PC-9 (cell line): ENCODE measurements around the gene LCP1. TPM values are rescaled to one million over a fixed set of nuclear protein-coding genes. Genes with fewer than 3 reads are reported as not detected.
"Not testable (repeated sequence)": the region's sequence is repeated elsewhere in the genome, so short reads cannot be mapped to it uniquely, and the experiment has no call there.

Experiments
- Bru-seq: library from RNA; stranded (reverse); fragments of 400-500 nt; gene quantifications from one replicate; lab custom pipeline; 2021; lab: Mats Ljungman, UMichigan
- BruChase-seq, 2 experiments: library from RNA; stranded (reverse); fragments of 400-500 nt; gene quantifications; one replicate each; lab custom pipeline; 2021; lab: Mats Ljungman, UMichigan
- BruUV-seq: library from RNA; stranded (reverse); fragments of 400-500 nt; replicated peaks from 2 replicates; lab custom pipeline; 2021; lab: Mats Ljungman, UMichigan
- CTCF ChIA-PET: fragments of 300-600 bp; sonication (Branson Sonifier 250); formaldehyde crosslinking; loops from one replicate; lab custom pipeline; 2022; ENCODE audit warnings: antibody characterized with exemption; lab: Charles Lee
- POLR2A ChIA-PET: fragments of 300-600 bp; sonication (Branson Sonifier 250); formaldehyde crosslinking; loops from one replicate; lab custom pipeline; 2022; ENCODE audit warnings: antibody characterized with exemption; ENCODE audit not compliant: unreplicated experiment; lab: Charles Lee
- DNase-seq, 2 experiments: peaks; one replicate each; pipeline versions ENCODE4 v3.0.0 to v3.0.0-alpha.2; 2015 to 2022; ENCODE audit warnings: mixed read lengths in 1 of 2
- H2AFZ ChIP-seq: fragments of 200-600 bp; sonication (generic); 2 replicates; pipeline ENCODE4 v1.8.1; 2017; ENCODE audit warnings: antibody characterized with exemption
- H3F3A ChIP-seq: fragments of 200-600 bp; sonication (generic); 2 replicates; pipeline ENCODE4 v1.8.1; 2017; ENCODE audit warnings: antibody characterized with exemption, mild to moderate bottlenecking, low read depth; ENCODE audit not compliant: insufficient read depth
- H3K27ac ChIP-seq: fragments of 200-600 bp; sonication (generic); 2 replicates; pipeline ENCODE4 v1.6.1; 2016; ENCODE audit warnings: mixed run types
- H3K27me3 ChIP-seq: fragments of 200-600 bp; sonication (generic); 2 replicates; pipeline ENCODE4 v1.6.1; 2016; ENCODE audit warnings: low read depth, mixed run types; ENCODE audit not compliant: insufficient read depth
- H3K36me3 ChIP-seq: fragments of 200-600 bp; sonication (generic); 2 replicates; pipeline ENCODE4 v1.6.1; 2016; ENCODE audit warnings: low read depth, mixed run types
- H3K4me1 ChIP-seq: fragments of 200-600 bp; sonication (generic); replicated peaks from 2 replicates; pipeline ENCODE4 v1.6.1; 2016; ENCODE audit warnings: mixed run types; ENCODE audit not compliant: insufficient read depth
- H3K4me2 ChIP-seq: fragments of 200-600 bp; sonication (generic); 2 replicates; pipeline ENCODE4 v1.6.1; 2017; ENCODE audit warnings: mixed run types
- H3K4me3 ChIP-seq: fragments of 200-600 bp; sonication (generic); 2 replicates; pipeline ENCODE4 v1.6.1; 2016; ENCODE audit warnings: mixed run types
- H3K79me2 ChIP-seq: fragments of 200-600 bp; sonication (generic); 2 replicates; pipeline ENCODE4 v1.6.1; 2017; ENCODE audit warnings: low read depth, mixed run types
- H3K9me2 ChIP-seq: fragments of 200-600 bp; sonication (generic); 2 replicates; pipeline ENCODE4 v1.8.1; 2017; ENCODE audit warnings: mild to moderate bottlenecking; ENCODE audit not compliant: insufficient read depth
- H3K9me3 ChIP-seq: fragments of 200-600 bp; sonication (generic); 2 replicates; pipeline ENCODE4 v1.8.1; 2016; ENCODE audit warnings: low read depth; ENCODE audit not compliant: insufficient read depth
- H4K20me1 ChIP-seq: fragments of 200-600 bp; sonication (generic); 2 replicates; pipeline ENCODE4 v1.8.1; 2017; ENCODE audit not compliant: insufficient read depth
- CTCF ChIP-seq: fragments of 200-600 bp; sonication (generic); conservative IDR thresholded peaks from 2 replicates; pipeline ENCODE4 v1.6.1; 2017; ENCODE audit warnings: mixed run types, antibody characterized with exemption, mild to moderate bottlenecking, moderate library complexity
- EZH2 ChIP-seq: fragments of 200-600 bp; sonication (generic); IDR thresholded peaks from 2 replicates; pipeline ENCODE4 v1.8.0; 2017; ENCODE audit warnings: antibody characterized with exemption, low read depth
- intact Hi-C: fragments of 100-400 bp; cut with micrococcal nuclease; formaldehyde crosslinking; loops from one replicate; pipeline ENCODE4 v1.10.0; 2022; ENCODE audit not compliant: unreplicated experiment
- long read RNA-seq: library from polyadenylated mRNA; stranded (forward); transcript quantifications from one replicate; pipeline ENCODE4 v2.0.0, GENCODE V29; 2022
- total RNA-seq: library from RNA; stranded (reverse); gene quantifications from 2 replicates; pipeline ENCODE4 v1.2.3, GENCODE V29; 2021

Gene LCP1
- total RNA-seq (131 and 197 TPM in 2 replicates), Bru-seq, nascent RNA (percentile 93 among the genes with signal in this experiment), BruChase-seq, experiment 1, labeled RNA remaining after a 2-hour chase (percentile 80 among the genes with signal in this experiment), BruChase-seq, experiment 2, labeled RNA remaining after a 6-hour chase (percentile 95 among the genes with signal in this experiment)
- long read RNA-seq, transcript LCP1-201 (16 exons, 3,787 nt) = major isoform, 351 of 449 reads
- long read RNA-seq, partial matches to known transcripts = 32 of 449 reads
- long read RNA-seq, other reads (novel, unspliced or antisense) = 64 of 449 reads

GRCh38 chr13:46181840-46182490, at the start of gene LCP1:
LCP1 (minus strand) TSS chr13:46182177; CDS start chr13:46159662, 22,515 bp downstream.
- intact Hi-C loops = no loop called here
- peaks cover 47% of the 10 kb centered on the region for H3K79me2 ChIP-seq
- DNase-seq = peak; percentile 62 to 87
- peaks cover 36% of the 10 kb centered on the region for H3K4me1 ChIP-seq
- peaks cover 6% of the 10 kb centered on the region; the same call in 1 of the 2 replicates for H3K36me3 ChIP-seq
- peak within 1 kb of the TSS; percentile 89 for H3K4me2 ChIP-seq
- TSS peak; percentile 53 for BruUV-seq
- H3K27ac ChIP-seq = peak within 1 kb of the TSS; percentile 94
- peak within 1 kb of the TSS; percentile 72 for H3K4me3 ChIP-seq
- H3K9me3 ChIP-seq = no peaks in the 10 kb centered on the region
- H3K9me2 ChIP-seq = no peaks in the 10 kb centered on the region; the same call in 1 of the 2 replicates
- ChIA-PET CTCF (interaction anchor here (0.5 kb wide), 1 partner anchor 917 kb away, joined by 4 read pairs; no protein-coding TSS in a partner anchor), POLR2A (interaction anchor here (0.6 to 1.0 kb wide), 8 partner anchors 8 to 494 kb away, joined by 4 to 34 read pairs (median 14); no protein-coding TSS in a partner anchor)
- no peaks in the 10 kb centered on the region for H3K27me3 ChIP-seq
- H4K20me1 ChIP-seq = peaks cover 10% of the 10 kb centered on the region
- TF ChIP-seq EZH2 = no peak
- TF ChIP-seq CTCF = no peak
- peaks cover 12% of the 10 kb centered on the region for H3F3A ChIP-seq
- peak within 1 kb of the TSS; percentile 82 for H2AFZ ChIP-seq

- H3K4me3 ChIP-seq = no peak overlapping the region
- no peak overlapping the region for H3K4me2 ChIP-seq
- CTCF ChIA-PET = no interaction called here
- no peaks in the 10 kb centered on the region for H3K36me3 ChIP-seq
- H4K20me1 ChIP-seq = no peaks in the 10 kb centered on the region
- no TSS peak for BruUV-seq
- POLR2A ChIA-PET = no interaction called here
- intact Hi-C loops = no loop called here
- no peaks in the 10 kb centered on the region for H3K4me1 ChIP-seq
- no peaks in the 10 kb centered on the region for H3K79me2 ChIP-seq
- no peak overlapping the region for H2AFZ ChIP-seq
- no peaks in the 10 kb centered on the region for H3K9me3 ChIP-seq
- H3F3A ChIP-seq = no peaks in the 10 kb centered on the region
- no peaks in the 10 kb centered on the region for H3K27me3 ChIP-seq
- H3K9me2 ChIP-seq = no peaks in the 10 kb centered on the region
- no peak overlapping the region for H3K27ac ChIP-seq
- TF ChIP-seq CTCF (no peak), EZH2 (no peak)
- DNase-seq = no peak
Observed at GRCh38 chr13:46229251-46229650, 47.3 kb upstream of the LCP1 start.

GRCh38 chr13:46220234-46220633, 38.3 kb upstream of the LCP1 start:
- H3K27ac ChIP-seq, intact Hi-C loops, BruUV-seq, CTCF ChIA-PET, H3F3A ChIP-seq, H3K4me1 ChIP-seq, H3K36me3 ChIP-seq, H3K9me3 ChIP-seq, H3K79me2 ChIP-seq, H3K9me2 ChIP-seq, H4K20me1 ChIP-seq, H3K4me2 ChIP-seq, H2AFZ ChIP-seq, H3K4me3 ChIP-seq: not testable (repeated sequence)
- DNase-seq = peak in 1 of 2 experiments; percentile 30
- POLR2A ChIA-PET = interaction anchor here (0.5 kb wide), 1 partner anchor 832 kb away, joined by 4 read pairs; no protein-coding TSS in a partner anchor
- H3K27me3 ChIP-seq = peaks cover 15% of the 10 kb centered on the region; the same call in 1 of the 2 replicates

GRCh38 chr13:46214741-46215140, 32.8 kb upstream of the LCP1 start:
- Histone ChIP-seq H3K27me3 (peaks cover 15% of the 10 kb centered on the region; the same call in 1 of the 2 replicates), H3K4me1 (peaks cover 19% of the 10 kb centered on the region; the same call in 1 of the 2 replicates)
- H3K4me2 ChIP-seq, H3K79me2 ChIP-seq, H2AFZ ChIP-seq, intact Hi-C loops, H3K9me3 ChIP-seq, H3K36me3 ChIP-seq, H3K9me2 ChIP-seq, POLR2A ChIA-PET, H3F3A ChIP-seq, H4K20me1 ChIP-seq, CTCF ChIA-PET, H3K4me3 ChIP-seq, BruUV-seq, DNase-seq, H3K27ac ChIP-seq: not testable (repeated sequence)
